Measurements from ENCODE around the gene CEP128.

- TF ChIP-seq CTCF (IDR thresholded peaks at IDR 0.05; ENCODE audit: low read depth, low read length, poor library complexity, severe bottlenecking) (no peak), EZH2phosphoT487 (IDR thresholded peaks at IDR 0.05; ENCODE audit: borderline replicate concordance, low read length) (no peak)
These were observed 165.4 kb downstream of the CEP128 start for GRCh38 chr14:80776186-80776585.
